NCI-H748 (cell line): Measurements from ENCODE around the gene AGPS.
A peak's percentile ranks its signal among the peaks of the same experiment; 100 is the strongest.
"Not testable (repeated sequence)": the region's sequence is repeated elsewhere in the genome, so short reads cannot be mapped to it uniquely, and the experiment has no call there.

ENCODE experiments used
- DNase-seq: peaks from one replicate; lab custom pipeline; 2025; ENCODE audit not compliant: unreplicated experiment; lab: John Stamatoyannopoulos, UW

AGPS gene

DNA sequence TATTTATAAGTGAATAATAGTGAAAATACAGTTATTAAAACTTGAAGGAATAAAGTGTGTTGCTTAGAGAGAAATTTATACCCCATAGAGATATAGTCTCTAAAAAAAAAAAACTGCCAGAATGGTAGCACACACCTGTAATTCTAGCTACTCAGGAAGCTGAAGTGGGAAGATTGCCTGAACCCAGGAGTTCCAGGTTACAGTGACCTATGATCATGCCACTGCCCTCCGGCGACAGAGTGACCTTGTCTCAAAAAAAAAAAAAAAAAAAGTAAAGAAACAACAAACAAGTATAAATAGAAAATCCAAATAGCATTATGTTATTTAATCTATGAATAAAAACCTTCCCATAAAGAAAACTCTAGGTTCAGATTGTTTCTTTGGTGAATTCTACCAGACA is 7.4 kb upstream of the AGPS start:
- no peak for DNase-seq

DNA sequence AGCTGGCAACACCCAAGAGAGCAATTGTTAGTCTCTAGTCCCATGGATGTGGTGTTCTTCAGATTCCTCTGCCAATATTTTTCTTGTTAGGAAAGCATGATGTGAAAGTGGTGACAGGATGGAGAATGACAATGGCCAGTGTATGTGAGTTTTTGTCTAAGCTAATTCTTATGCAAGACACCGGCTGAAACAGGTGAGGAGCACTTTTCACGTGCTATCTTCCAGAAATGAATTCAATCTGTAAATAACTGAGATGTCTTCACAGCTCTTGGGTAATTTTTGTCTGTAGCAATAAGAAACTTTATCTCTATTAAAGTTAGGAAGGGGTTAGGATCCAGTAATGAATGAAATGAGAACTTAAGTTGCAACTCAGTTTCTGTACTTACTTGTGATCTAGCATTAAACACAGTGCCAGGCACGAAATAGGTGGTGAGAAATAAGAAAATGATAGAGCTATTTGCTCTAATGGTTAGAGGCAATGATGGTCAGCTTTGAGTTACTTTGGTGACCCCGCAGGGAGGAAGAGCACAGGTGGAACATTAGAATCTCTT is 676 bp upstream of the AGPS start:
- peak; percentile 5 for DNase-seq

DNA sequence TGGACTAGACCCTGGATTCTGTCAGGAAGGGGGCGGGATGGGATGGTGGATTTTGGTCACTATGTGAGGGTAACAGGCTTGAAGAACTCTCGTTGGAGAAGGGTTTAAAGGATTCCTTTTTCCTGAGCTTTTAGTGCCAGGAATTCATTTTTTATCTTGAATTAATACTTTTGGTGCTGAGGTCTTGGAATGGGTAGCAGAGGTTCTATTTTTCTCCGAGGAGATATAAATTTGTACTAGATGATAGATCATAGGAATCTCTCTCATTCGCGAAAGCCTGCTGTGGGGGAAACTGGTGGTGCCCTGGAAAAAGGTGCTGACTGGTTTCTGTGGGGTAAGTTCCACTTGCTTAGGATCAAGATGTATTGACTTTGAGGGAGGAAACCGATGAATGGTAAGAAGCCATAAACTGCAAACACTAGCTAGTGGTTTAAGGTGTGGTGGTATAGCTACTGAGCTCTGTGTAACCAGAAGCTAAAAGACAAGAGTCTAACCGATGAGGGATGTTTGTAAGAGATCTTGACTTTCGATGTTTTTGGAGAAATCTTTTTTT is 706 bp downstream of the AGPS start:
- peak; percentile 43 for DNase-seq

DNA sequence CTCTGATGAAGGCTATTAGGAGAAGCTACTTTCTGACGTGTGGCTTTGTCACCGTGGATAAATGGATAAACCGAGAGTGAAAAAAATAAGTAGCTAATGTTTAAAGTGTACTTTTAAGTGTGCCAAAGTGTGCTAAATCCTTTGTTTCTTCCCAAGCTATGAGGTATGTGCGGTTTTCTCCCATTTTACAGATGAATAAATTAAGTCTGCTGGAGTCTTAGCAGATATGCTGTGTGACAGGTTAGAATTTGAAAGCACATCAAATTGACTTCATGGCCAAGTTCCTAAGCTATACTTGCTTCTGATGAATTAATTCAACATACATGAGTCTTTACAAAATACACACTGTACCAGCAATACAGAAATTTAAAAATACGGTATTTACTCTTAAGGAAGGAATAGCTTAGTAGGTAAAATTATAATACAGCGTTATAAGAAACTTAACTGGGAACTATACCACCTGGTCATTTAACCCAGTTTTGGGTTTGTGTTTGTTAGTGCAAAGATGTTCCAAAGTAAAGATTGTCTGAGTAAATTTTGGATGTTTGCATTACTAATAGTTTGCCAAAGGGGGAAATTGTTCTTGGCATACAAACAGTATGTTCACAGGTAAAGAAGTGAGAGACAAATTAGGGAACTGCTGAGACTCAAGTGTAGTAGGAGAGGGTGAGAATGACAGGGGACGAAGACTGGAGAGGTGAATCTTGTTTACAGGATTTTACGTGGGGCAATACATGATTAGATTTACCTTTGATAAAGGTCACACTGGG is 1.4 kb downstream of the AGPS start:
- DNase-seq, result no peak

DNA sequence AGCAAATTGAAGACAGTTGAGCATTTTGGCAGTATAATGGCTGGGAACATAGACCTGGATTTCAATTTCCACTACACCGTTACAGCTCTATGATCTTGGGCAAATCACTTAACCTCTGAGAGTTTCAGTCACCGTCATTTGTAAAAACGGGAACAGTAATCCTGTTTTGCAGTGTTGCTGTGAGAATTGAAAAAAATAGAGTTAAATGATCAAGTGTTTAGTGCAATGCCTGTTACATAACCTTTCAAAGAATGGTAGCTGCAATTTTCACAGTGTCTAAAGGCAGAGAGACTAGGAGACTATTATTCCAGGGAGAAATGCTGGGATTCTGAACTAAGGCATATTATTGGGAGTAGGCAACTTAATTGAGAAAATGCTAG is 2.0 kb downstream of the AGPS start:
- DNase-seq, result no peak

DNA sequence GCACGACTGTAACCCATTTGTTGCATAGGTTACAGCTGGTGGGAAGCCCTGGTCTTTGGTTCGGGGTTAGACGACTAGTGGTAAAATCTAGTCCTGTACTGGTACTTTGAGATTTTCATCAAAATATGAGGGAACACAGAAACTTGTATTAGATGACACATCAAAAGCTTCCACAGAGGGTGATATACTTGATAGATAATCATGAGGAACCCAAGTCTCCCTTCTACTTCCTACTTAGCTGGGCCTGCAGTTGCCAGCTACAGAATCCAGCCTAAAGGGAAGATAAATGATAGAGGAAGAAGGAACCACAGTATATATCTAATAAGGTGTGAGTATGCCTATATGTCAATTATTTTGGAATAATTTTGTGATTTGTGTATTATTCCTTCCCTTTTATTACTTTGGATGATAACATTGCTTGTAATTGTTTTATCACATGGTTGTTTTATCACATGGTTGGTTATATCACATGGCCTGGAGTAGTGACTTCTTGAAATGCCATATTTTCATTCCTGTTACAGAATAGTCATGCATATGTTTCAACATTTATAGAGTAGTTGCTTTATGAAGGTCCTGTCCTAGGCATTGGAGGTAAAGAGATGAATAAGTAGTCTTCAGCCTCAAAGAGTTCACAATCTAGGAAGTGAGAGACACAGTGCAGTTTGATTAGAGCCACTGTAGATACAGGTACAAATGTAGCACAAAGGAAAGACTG is 2.9 kb downstream of the AGPS start:
- DNase-seq, result no peak

DNA sequence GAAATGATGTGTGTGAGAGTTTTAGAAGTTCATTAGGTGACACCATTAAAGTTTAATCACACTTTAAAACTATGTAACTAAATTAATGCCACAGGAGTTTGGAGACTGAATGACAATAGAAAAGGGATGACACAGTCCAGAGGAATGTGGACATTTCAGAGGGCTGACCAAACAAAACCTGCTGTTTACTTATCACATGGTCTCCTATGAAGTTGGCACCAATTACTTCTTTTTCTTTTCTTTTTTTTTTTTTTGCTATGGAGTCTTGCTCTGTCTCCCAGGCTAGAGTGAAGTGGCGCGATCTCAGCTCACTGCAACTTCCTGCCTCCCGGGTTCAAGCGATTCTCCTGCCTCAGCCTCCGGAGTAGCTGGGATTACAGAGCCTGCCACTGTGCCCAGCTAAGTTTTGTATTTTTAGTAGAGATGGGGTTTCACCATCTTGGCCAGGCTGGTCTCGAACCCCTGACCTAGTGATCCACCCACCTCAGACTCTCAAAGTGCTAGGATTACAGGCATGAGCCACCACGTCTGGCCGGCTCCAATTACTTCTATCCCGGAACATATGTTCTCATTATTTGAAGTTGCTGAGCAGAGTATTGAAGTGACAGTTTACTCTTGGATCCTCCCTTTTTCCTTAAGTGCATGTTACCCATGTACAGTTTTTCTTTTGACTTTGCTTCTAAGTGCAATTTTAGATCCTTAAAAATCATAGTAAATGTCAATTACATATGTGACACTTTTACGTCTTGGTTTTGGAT is 4.3 kb downstream of the AGPS start:
- no peak for DNase-seq

DNA sequence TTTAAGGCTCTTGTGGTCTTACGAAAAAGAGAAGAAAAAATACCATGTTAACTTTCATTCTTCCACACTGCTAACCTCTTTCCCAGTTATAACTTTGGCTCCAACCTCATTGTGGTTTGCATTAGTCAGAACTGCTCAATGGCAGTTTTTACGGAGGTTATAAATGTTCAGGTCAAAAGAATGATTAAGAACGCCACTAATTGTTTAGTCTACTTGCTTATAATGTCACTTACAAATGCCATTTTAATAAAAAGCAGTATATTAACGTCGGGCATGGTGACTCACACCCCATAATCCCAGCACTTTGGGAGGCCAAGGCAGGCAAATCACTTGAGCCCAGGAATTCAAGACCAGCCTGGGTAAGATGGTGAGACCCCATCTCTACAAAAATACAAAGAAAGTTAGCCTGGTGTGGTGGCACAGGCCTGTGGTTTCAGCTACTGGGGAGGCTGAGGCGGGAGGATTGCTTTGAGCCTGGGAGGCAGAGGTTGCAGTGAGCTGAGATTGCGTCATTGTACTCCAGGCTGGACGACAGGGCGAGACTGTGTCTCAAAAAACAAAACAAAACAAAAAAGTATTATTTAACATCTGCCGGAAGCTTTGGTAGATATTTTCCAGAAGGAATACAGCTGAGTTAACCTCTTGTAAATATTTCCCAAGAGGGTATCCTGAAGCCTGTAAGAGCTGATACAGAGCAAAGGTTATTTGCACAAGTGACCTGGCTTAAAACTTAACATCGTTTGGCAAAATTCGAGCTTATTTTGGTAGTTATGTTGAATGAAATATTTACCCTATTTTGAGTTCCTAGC is 5.1 kb downstream of the AGPS start:
- DNase-seq, result no peak

DNA sequence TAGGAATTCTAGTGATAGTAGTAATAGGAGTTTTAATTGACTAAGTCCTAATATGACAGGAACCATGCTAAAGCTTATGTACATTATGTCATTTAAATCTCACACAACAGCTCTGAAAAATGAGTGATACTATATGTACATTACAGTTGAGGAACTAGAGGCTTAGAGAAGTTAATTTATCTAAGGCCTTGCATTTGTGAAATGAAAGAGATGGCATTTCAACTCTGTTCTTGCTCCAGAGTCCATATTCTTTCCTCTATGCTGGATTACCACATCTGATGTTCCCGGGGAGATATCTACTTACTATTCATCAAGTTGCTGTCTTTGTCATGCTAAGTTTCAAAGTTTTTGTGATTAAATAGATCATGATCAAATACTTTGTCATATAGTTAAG is 5.7 kb downstream of the AGPS start:
- no peak for DNase-seq

DNA sequence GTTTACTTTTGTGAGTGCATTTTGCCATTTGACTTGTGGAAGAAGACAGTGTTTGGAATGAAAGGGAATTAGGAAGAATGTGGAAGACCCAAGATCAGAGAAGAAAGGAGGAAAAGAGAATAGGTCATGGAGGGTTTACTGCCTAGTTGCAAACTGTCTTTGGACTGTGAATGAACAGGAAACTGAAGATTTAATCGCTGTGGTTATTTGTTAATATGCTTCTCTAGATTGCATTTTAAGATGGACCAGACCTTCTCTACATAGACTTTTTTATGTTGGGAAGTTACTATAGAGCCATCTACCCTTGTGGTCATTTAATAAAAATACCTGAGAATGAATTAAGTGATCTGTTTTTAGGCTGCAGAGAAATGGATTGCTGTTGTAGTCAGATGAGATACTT is 6.2 kb downstream of the AGPS start:
- no peak for DNase-seq

DNA sequence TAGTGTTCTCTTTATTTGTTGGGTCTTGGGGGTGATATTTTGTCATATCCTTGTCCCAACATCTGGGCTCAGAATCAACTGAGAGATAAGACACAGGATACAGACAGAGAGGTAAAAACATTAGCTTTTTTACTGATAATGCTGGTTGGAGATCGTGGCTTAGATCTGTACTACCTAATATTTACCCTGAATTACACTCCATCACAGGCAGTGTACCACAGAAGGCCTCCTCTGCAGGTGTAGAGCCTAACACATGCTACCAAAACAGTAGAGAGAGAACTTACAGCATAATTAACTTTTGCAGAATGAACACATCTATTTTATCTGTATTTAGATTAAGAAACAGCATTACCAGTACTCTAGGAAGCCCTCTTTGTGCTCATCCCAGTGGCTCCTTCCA is 6.8 kb downstream of the AGPS start:
- no peak for DNase-seq

DNA sequence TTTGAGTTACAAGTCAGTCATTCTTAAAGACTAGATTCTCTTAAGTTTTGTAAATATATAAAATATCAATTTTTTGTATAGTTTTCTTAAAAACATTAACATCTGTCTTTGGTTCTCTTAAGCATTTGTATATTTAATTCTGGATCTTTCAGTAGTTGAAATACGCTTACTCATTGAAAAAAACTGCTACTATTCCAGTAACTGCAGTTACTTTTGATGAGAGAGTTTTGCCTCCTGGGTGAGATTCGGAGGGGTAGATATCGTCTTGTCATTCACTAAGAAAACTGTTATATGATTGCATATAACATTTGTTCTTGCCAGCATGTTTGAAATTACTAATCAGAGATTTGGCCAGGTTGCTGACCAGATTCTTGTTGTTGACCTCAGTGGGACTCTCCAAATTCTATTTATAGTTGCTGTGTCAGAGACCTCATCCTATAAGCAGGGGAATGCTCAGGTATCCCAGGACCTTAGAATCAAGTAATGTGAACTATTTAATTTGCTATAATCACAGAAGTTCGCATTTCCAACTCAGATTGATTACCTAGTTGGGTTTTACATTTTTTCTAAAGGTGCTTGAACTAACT is 7.9 kb downstream of the AGPS start:
- no peak for DNase-seq

DNA sequence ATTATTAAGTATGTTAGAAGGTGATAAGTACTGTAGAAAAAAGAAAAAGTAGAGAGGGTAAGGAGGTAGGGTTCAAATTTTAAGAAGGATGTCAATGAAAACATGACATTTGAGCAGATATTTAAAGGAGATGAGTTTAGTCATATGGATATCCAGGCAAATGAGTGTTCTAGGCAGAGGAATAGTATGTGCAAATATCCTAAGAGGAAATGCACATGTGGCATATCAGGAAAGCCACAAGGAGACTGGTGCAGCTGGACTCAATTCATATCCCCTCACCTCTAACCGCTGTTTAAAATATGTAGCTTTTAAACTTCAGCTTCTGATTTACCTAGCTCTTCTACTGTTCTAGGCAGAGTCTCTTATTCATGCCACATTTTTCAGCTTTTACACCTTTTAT is 9.5 kb downstream of the AGPS start:
- DNase-seq, result no peak

DNA sequence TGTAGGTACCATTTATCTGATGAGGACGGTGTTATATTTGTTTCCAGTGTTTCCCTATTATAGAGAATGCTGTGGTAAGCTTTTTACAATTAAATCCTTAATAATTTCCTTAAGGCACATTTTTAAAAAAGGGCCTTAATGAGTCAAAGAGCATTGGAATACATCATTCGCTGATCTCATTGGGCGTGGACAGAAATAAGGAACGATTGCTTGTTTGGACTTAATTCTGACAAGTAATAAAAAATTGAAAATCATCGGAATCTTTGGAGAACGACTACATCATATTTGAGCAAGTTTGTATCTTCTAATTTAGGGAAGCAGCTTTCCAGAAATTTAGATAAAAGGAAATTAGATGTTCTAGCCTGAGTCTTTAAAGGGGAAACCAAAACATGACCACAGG is 11.3 kb downstream of the AGPS start:
- no peak for DNase-seq

DNA sequence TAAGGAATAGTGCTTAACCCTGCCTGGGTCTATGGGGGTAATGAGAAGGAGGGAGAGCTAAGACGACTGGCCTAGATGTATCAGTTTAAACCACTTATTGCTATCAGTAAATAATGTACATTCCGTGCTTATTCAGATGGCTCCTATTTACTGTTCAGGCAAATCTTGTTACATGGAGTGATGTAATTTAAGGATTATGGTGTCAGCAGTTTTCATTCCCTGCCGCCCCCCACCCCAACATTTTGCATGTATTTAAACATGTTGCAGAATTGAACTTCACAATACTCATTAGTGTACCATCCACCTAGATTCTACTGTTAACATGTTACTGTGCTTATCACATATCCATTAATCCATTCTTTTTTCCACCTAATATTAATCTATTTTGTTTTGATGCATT is 11.7 kb downstream of the AGPS start:
- DNase-seq, result no peak

DNA sequence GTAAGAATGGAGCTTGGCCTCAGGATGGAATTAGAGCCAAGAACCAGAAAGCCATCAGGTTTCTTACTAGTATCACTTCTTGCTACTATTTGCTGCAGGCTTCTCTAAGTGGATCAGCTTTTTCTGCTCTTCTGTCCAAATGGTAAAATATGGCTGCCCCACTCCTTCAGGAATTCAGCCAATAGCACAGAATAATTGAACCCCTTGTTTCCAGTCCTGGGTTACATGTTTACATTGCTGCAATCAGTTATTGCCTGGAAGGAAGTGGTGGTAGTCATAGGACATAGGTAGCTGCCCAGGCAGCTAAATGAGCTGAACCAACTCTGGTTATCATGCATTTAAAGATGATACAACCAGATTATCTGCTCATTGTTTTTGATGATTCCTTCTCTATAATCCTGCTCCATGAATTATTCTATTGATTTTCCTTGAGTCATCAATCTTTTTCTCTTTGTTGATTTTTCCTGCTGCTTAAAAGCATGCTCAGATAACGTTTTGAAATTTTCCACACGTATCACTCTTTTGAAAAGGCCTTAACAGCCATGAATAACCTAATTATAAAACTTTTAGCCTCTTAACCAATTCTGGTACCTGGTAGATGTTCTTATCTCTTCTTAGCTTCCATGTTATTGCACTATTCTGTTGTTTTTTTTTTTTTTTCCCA is 12.6 kb downstream of the AGPS start:
- DNase-seq, result no peak

DNA sequence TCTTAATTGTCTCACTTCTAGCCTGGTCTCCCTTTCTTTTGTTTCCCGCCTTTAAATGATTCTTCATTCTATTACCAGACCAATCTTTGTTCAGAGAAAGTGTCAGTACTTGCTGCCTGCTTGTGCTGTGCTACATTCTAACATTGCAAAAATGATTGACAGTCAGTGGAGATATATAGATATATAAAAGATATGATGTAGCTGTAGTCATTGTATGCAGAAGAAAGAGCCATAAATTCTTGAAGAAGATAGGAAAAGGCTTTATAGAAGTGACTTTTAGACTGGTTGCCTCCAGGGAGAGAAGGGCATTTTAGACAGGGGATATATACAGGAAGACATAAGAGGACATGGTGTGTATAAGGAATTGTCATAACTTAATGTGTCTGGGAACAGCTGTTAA is 13.6 kb downstream of the AGPS start:
- DNase-seq, result no peak

DNA sequence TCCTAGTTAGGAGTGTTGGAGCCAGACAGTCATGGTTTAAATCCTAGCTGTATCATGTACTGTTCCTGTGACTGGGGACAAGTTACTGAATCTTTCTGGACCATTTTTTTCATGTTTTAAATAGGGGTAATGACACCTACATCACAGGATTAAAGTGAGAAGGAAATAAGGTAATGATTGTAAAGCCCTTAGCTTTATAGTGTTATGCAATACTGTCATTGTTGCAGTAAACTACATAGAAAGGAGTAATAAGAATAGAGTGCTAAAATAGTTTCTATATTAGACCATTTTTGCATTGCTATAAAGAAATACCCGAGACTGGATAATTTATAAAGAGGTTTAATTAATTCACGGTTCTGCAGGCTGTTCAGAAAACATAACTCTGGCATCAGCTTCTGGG is 14.5 kb downstream of the AGPS start:
- no peak for DNase-seq

DNA sequence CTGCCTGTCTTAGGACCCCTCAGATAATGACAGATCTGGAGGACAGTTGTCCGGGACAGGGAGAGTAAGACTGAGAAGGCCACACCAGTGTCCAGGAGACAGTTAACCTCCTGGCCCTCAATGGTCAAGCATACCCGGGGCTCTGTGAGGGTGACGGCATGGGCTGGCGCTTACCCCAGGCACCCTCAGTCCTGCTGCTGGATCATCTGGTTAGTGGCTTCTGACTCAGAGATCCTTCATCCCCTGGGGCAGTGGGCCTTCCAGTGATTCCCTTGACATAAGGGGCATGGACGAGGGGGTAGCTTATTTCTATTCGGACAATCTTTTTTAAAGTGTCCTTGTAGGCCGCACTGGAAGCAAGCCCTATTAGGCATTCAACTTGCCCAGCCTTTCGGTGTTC is 18.1 kb downstream of the AGPS start:
- DNase-seq, result not testable (repeated sequence)

DNA sequence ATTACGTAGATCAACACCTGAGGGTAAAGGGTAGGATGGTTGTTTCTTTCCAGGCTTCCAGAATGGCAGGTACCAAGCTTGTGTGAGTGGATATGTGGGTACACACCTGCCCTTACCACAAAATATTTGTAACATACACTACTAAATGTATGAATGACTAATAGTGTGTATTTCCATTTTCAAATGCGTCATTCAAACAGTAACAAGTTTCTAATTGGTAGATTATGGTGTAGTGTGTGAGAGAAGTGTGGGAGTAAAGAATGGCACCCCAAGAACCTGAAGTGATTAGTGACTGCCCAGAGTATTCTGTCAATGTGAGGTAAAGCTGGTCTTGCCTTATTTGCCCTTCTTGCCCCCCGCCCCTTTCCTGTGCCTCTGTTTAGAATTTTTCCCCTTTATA is 21.1 kb downstream of the AGPS start:
- DNase-seq, result no peak
